Suppressor macrophage treated with lipopolysaccharide for 1 hour (primary cell): Measurements from ENCODE around the gene P3H1.
"Not testable (repeated sequence)": the region's sequence is repeated elsewhere in the genome, so short reads cannot be mapped to it uniquely, and the experiment has no call there.

Source experiments
- DNase-seq, 3 donors: peaks; one replicate each; pipeline ENCODE4 v3.0.0-alpha.2; 2020 to 2022

P3H1 gene

GRCh38 chr1:42768172-42768571 is 1.3 kb upstream of the P3H1 start:
- DNase-seq, result no peak

- peak in 2 of 3 donors; percentile 29 to 41 for DNase-seq
Measured at GRCh38 chr1:42767510-42768000, 727 bp upstream of the P3H1 start.

DNA sequence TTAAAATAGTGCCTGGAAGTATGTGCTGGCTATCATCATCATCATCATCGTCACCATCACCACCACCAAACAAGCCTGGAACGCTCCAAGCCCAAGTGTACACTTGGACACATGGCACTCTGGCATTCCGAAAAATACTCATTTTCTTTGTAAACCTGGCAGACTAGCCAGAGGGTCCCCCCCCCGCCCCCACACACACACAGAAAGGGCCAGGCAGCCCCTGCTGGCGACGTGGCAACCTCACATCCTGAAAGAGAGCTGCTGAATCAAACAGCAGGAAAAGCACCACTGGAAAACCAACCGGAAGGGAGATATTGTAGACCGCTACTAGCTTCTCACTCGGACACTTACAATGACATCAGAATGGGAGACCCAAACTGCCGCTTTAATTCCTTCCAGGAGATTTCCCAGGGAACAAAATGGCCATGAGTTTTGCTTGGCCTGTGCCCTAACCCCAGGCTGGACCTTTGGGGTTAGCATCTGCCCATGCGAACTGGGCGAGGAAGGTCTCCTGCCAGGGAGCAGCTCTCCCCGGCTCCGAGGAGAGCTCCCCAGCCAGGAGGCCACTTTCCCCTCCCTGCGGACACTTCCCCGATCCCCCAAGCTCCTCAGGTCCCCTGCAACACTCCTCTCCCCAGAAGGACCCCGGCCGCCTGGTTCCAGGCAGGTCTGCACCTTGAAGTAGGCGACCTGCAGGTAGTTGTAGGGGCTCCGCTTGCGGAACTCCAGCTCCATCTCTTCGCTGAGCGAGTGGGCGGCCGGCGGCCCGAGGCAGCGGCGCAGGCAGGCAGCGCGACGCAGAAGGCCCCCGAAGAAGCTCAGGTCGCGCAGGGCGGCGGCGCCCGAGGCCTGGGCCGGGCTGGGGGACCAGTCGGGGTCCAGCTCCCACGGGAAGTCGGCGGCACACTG is 742 bp downstream of the P3H1 start:
- DNase-seq, result peak; percentile 48 to 64 (median 52)

GRCh38 chr1:42765269-42765668 is 1.6 kb downstream of the P3H1 start:
- DNase-seq, result no peak

- DNase-seq, result no peak
Measured at GRCh38 chr1:42762269-42762668, 4.6 kb downstream of the P3H1 start.

GRCh38 chr1:42761567-42761966 is 5.3 kb downstream of the P3H1 start:
- DNase-seq, result no peak

- peak in 1 of 3 donors; percentile 31 for DNase-seq
Measured at GRCh38 chr1:42759114-42759513, 7.7 kb downstream of the P3H1 start.

DNA sequence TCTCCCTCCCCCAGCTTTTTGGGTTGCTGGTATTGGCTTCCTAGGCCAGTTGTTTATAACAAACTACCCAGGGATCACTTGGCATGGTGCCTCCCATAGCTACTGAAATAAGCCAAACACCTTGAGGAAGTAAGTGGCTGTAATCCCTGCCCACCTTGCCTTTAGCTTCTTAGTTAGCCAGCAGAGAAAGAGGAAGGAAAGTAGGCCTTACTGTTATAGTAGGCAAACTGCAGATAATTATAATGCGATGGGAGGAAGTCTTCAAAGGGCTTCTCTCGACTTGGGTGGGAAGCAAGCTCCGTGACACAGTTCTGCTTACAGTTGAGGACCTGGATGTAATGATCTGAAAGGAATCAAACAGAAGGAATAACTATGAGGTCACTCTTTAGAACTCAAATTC is 8.2 kb downstream of the P3H1 start:
- DNase-seq, result no peak

- DNase-seq, result no peak
Measured at GRCh38 chr1:42757892-42758275, 8.9 kb downstream of the P3H1 start.

DNA sequence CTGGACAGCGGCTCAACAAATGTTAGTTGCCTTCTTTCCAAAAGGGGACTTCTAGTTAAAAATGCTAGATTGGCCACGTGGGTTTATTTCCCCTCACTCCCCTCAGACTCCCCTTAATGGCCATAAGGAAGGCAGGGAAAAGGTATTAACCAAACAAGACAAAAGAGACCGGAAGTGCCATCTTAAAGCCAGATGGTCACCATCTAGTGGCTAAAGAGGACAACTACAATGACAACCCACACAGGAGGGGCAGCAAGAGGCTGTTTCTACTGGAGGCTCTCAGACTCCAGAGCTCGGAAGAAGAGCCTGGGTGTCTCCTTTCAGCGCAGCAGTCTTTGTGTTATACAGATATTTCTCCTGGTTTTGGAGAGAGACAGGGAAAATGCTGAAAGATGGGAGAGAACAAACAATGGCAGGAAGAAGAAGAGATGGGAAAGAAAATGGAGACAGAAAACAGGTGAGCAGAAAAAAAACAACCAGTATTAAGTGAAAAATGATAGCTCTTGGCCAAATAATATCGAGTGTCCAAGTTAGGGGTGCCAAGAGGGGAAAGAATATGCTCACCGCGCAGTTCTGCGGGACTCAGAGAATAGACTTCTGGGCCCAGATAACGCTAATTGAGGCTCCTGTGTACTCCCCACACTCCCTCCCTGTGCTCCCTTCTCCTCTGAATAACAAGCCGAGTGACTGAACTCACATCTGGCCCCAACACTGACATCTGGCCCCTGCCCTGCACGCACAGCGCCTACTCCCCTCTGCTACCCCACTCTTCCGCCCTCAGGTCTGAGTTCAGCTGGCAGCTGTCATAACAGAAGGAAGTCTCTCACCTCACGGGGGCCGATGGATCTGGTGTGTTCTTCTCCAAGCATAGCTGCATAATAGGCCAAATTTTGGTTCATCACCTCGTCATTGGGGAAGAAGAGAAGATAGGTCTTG is 9.6 kb downstream of the P3H1 start:
- peak; percentile 69 to 79 (median 74) for DNase-seq

DNA sequence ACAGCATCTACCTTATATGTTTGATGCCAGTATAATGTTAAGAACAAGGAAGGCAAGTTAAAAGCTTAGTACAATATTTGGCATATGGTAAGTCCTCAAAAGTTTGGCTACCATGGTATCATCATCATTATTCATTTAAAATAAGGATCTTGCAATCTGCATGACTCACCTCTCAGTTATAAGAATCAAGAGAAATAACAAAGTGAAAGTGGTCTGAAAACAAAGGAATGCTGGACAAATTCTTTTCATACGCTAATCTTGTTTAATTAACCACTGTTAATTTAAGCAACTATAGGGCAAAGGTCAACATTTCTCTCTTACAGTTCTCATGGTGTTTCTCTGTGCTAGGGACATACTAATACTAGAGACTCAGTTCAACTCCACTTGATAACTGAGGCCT is 13.8 kb downstream of the P3H1 start:
- peak in 2 of 3 donors; percentile 35 to 44 for DNase-seq

- no peak for DNase-seq
Measured at GRCh38 chr1:42752284-42752683, 14.5 kb downstream of the P3H1 start.

DNA sequence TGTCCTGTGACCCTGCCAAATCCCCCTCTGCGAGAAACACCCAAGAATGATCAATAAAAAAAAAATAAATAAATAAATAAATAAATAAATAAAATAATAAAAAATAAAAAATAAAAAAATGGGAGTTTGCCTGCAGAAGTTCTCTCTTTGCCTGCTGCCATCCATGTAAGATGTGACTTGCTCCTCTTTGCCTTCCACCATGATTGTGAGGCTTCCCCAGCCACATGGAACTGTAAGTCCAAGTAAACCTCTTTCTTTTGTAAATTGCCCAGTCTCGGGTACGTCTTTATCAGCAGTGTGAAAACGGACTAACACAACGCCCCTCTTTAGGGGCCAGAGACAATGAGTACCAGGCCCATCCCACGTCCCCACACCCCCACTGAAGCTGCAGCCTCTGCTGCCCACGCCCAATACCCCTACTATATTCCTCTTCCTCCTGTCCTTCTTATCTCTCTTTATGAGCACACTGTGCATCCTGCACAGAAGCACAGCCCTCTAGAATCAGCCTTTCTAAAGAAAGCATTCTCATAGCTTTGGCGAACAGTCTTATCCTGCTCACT is 15.2 kb downstream of the P3H1 start:
- not testable (repeated sequence) for DNase-seq

- no peak for DNase-seq
Measured at GRCh38 chr1:42750041-42750440, 16.8 kb downstream of the P3H1 start.

DNA sequence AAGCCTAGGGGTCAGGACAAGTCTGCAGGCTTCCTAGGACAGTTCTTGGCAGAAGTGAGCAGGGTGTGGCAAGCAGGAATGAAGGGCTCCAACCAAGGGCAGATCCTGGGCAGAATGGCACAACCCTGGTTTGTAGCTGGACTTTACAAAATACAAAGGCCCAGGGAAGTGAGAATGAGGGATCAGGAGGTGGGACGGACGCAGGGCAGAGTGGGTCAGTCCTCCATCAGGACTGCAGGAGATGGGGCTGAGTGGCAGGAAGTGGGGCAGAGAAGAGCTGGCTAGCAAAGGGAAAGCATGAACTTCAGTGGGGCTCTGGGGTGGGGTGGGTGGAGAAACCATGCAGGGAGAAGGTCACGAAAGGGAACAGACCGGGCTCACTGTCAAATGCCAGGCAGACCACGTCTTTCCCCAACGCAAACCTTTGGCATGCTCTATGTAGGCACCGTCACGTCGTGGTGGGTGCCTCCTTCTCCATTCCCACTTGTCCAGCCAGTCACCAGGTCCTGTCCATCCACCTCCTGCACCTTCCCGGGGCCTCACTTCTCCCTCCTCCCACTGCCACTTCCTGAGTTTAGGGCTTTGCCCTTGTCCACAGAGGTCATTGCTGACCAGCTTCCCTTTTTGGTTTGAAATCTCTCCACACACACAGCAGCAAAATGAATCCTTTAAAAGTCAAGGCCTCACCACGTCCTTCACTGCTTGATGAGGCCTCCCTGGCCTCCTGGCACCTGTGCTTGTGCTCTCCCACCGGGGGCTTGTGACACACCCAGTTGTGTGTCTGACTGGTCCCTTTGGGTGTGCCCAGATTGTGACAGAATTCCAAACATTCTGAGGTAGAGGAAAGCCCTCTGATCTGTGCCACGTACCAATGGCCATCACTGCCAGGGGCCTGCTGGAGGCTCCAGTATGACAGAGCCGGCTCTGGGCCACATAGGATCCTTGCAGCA is 18.1 kb downstream of the P3H1 start:
- peak; percentile 35 to 61 (median 59) for DNase-seq

DNA sequence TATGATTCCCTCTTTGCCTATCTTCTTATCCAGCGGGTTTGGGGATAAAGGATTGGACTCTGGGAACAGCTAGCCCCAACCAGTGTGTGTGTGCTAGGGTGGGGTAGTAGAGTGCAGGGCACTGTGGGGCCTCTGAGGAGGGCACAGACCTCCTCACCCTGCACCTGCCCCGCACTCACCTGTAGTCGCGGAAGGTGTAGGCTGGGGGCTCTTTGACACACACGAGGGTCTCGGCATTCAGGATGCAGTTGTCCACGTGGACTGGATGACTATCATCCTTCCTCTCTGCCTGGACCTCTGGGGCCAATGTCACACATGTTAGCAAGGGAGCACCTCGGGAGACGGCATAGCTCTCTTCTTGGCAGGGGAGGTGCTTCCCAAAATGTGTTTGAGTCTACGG is 18.8 kb downstream of the P3H1 start:
- no peak for DNase-seq

- DNase-seq, result peak in 1 of 3 donors; percentile 69
Measured at GRCh38 chr1:42747125-42747524, 19.7 kb downstream of the P3H1 start.

DNA sequence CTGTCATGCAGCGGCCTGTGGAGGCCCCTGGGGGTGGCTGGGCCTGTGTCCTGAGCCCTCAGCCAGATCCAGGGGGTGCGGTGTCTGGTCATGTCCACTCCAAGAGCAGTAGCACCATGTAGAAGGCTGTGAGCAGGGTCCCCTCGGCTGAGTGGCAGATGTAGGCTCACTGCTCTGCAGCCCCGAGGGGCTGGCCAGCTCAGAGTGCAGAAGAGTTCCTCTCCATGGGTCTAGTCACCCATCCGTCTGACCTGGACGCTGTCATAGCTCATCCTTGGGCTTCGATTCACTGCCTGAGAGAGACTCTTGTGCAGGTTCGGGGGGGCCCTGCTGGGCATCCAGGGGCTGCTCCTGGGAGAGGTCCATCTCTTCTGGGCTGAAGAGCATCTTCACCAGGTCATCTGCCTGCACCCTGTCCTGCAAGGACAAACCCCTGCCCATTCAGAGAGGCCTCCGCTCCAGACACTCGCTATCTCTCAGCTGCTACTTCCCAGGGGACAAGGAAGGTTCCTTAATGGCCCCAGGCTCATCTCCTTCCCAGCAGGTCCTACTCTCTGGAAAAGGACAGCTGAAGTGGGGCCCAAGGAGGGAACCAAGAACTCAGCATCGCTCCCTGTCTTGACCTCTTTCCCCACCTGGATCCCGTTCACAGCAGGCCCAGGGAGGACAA is 20.3 kb downstream of the P3H1 start:
- no peak for DNase-seq

DNA sequence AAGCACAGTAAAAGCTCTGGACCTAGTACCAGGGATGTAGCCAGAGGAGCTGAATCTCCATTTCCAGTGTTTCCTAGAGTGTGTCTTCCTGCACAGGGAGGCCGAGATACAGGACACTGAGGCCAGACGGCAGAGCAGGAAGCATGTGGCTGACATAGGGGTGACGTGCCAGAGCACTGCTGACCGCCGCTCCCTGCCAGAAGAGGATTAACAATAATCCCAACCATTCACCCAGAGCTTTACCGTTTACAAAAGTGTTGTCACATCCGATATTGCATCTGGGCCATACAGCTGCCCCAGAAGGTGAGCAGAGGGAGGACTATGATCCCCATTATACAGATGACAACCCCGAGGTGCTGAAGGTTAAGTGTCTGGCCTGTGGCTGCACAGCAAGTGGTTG is 21.0 kb downstream of the P3H1 start:
- DNase-seq, result no peak

DNA sequence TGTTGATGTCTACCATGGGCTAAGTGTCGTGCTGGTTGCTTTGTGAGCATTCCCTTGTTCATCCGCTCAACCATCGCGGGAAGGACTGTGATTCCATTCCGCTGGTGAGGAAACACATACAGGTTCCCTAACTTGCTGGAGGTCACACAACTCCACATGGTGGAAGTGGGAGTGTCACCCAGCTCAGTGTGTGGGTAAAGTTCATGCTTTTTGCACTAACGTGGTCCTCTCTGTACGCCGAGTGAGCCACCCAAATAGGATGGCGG is 22.7 kb downstream of the P3H1 start:
- no peak for DNase-seq

GRCh38 chr1:42743317-42744147 is 23.3 kb downstream of the P3H1 start:
- no peak for DNase-seq
